ELR (cell line): ENCODE results near the gene EIF4E1B.

Experiments used
- DNase-seq: peaks from one replicate; pipeline ENCODE4 v3.0.0-alpha.2; 2015; ENCODE audit warnings: low read depth

The EIF4E1B gene

GRCh38 chr5:176664479-176664878, 34.0 kb downstream of the EIF4E1B start:
- no peak for DNase-seq

DNA sequence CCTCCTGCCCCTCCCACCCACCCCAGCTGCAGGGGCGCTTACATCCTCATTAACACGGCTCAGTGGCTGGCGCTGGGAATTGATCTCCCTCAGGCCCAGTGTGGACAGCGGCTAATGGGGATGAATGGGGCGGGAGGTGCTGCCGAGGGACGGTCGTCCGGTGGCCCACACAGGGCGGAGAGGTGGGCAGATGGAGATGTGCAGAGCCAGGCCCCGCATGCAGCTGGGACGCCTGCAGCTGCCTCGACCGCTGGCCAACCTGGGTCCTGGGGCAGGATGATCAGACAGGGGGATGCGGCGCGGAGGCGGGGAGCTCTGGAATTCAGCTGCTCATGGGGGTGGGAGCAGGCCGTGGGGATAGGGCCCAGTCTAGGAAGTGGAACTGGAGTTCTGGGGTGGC, 34.4 kb downstream of the EIF4E1B start:
- no peak for DNase-seq

DNA sequence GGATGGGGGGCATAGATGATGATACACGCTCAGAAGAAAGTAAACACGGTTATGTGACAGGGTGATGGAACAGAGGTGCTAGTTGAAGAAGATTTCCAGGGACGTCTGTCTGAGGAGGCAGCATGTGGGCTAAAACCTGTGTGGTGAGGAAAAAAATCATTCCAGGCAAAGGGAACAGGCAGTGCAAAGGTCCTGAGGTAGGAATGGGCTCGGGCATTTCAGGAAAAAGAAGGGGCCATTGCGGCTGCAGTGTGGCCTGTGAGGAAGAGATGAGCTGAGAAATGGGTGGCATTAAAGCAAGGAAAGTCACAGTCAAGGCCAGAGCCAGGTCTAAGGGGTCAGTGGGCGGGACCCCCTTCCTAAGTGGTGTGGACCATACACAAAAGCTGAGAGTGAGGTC, 35.0 kb downstream of the EIF4E1B start:
- no peak for DNase-seq

DNA sequence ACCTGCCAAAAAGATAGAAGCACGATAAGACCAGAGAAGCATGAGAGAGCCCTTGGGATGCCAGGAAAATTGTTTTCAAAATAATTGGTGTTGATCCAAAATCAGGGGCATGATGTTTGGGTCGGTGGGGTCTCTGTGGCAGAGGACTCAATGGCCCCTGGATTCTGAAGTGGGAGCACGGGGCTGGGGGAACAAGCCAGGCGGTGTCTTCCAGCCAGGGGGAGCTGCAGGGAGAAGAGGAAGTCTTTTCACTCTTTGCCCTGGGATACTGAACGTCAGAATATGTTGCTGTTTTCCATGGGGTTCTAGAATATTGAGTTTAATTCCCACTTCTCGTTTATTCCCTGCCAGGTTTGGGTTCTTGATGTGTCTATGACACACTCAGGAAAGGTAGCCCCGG, 37.2 kb downstream of the EIF4E1B start:
- no peak for DNase-seq

DNA sequence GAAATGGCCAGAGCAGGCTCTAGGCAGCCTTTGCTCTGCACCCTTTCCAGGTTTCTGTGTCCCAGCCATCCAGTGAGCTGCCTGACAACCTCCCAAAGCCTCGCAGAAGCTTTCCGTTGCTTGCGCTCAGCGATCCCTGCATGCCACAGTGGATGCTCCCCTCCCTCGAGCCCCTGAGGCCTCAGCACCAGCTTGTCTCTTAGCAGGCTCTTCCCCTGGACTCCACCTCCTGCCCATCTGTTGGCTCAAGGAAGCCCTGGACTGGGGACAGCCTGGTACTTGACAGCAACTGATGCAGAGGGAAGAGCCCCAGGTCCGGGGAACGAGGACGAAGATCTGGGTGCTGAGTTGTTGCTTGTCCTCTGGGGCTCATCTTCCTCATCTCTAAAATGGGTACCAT, 40.0 kb downstream of the EIF4E1B start:
- DNase-seq = no peak

DNA sequence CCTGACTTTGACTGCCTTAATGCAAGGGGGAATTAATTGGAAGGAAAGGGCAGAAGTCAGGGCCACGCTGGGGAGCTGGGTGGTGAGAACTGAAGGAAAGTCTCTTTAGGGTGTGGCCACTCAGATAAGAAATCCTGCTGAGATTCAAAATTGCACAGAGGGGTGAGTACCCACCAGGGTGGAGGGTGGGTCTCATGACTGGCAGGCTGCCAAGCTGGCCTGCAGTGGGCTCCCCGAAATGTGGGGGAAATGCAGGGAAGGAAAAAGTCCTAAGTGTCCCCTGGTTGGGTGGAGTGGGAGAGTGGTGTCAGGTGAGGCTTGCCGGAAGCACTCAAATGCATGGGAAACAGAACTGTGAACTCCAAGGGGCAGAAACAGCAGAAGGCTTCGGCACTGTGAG, 40.9 kb downstream of the EIF4E1B start:
- no peak for DNase-seq

DNA sequence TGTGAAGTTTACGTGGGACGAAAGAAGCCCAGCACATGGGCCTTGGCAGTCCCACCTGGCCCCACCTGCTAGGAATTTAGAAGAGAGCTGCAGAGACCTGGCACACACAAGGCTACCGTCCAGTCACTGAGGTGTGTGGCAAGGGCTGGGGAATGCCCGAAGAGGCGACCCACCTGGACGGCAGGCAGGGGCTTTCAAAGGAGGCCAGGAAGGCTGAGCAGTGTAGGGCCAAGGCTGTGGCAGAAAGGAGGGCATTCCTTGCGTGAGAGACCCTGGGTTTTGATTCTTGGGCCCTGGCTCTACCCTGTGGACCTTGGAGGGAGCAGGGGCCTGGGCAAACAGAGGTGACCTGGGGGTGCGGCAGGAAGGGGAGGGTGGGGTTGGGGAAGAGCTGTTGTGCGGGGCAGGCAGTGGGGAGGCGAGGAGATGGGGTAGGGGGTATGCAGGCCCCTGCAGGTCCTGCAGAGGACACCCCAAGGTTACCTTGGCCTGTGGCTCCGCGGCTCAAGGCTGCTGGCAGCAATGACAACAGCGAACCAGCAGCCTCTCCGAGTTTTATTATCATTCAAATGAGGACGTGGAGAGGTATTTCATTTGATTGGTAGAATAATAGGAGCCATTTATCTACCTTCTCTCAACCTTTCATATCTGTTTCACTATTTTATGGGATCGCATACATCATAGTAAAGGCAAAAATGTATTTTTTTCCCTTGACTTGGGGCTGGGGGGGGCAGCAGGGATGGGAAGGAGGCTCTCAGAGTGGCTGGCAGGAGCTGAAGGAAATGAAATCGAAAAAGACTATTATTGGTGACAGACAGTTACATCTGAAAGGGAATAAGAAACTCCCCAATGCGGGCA, 41.6 kb downstream of the EIF4E1B start:
- DNase-seq = no peak

GRCh38 chr5:176673651-176674583, 43.4 kb downstream of the EIF4E1B start:
- DNase-seq = no peak

DNA sequence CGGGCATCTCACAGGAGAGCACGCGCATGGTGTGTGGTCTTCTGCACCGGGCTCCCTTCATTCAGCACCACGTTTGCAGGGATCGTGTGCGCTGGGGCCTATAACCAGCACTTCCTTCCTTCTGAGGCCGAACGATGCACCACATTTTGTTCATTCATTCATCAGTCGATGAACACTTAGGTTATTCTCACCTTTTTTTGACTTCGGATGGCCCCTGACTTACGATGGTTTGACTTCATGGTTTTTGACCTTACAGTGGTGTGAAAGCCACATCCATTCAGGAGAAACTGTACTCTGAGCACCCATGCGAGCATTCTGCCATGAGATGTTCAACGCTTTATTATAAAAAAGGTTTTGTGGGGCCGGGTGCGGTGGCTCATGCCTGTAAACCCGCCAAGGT, 44.3 kb downstream of the EIF4E1B start:
- no peak for DNase-seq

DNA sequence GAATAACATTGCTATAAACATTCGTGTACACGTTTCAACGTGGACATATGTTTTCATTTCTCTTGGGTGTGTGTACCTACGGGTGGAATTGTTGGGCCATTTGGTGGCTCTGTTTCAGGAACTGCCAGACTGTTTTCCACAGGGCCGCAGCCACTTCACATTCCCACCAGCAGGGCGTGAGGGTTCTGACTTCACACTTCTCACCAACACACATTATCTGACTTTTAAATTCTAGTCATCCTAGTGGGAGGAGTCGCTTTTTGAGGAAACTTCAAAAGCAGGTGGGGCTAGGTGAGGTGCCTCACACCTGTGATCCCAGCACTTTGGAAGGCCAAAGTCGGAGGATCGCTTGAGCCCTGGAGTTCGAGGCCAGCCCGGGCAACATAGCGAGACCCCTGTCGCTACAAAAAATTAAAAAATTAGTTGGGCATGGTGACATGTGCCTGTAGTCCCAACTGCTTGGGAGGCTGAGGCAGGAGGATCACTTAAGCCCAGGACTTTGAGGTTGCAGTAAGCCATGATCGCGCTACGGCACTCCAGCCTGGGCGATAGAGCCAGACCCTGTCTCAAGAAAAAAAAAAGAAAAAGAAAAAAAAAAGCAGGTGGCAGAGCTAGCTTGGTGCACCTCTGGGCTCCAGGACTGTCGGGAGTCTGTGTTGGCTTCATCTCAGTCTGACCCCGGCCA, 45.3 kb downstream of the EIF4E1B start:
- peak; percentile 52 for DNase-seq

GRCh38 chr5:176676361-176676824, 45.9 kb downstream of the EIF4E1B start:
- peak; percentile 68 for DNase-seq

- no peak for DNase-seq
These were observed 46.9 kb downstream of the EIF4E1B start for GRCh38 chr5:176677209-176677939.

DNA sequence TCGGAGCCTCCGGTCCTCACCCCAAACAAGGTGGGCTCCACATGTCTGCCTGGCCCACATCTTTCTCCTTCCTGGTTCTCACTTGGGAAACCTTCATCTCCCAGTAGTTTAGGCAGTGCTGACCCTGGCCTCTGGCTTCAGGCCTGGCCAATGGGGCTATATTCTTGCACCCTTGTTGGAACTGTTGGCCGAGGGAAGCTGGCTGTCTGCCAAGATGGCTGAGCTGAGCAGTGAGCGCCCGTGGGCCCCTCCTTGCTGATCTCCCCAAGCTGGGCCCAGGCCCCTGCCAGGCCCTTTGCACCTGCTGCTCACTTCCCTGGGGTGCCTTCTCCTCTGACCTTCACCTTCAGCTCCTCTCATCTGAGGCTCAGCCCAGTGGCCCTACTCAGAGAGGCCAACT, 48.1 kb downstream of the EIF4E1B start:
- no peak for DNase-seq

DNA sequence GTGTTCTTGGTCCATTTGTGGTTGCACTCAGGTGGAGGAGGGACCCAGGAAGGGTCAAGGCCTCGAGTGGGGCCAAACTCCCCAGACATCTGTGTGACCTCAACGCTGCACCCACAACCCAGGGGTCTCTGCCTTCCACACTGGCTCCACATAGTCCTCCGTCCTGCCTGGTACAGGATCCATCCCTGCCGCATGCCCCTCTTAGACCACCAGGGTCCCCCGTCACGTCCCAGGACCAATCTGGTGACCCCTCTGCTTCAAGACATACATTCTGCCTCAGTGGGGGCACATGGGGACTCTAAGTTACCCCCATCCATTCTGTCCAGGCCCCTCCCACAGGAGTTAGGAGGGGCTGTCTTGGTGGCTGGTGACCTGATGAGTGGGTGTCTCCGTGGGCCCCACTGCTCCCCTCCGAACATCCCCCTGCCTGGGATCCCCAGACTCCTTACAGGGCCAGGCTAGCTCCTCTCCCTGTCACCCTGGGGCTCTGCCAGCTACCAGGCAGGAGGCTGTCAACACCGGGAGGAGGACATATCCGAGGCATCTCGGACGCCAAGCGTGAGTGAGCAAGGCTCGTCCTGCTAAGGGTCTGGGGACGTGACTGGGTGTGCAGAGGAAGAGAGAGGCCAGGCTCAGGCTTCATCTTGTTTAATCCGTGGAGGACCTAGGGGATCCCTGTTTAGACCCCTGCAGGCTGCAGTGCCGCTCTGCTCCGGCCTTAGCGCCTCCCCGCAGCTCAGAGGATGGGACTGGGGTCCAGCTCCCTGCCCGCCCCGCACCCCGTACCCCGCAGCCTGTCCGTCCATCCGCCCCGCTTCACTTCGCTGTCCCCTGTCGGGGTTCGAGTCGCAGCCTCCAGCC, 49.1 kb downstream of the EIF4E1B start:
- no peak for DNase-seq

DNA sequence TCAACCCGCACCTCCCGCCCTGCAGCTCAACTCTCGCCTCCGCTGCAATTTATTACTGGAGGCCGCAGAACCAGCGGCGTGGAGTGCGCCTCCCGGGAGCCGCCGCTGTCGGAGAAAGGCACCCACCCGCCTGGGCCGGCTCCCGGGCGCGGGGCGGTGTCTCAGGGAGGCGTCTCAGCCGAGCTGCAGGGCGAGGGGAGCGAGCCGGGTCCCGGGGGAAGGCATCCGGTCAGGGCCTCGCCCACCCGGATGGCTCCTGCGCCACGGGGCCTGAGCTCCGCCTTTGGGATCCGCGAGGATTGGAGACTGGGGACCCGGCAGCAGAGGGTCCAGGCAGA, 49.7 kb downstream of the EIF4E1B start:
- DNase-seq = no peak

DNA sequence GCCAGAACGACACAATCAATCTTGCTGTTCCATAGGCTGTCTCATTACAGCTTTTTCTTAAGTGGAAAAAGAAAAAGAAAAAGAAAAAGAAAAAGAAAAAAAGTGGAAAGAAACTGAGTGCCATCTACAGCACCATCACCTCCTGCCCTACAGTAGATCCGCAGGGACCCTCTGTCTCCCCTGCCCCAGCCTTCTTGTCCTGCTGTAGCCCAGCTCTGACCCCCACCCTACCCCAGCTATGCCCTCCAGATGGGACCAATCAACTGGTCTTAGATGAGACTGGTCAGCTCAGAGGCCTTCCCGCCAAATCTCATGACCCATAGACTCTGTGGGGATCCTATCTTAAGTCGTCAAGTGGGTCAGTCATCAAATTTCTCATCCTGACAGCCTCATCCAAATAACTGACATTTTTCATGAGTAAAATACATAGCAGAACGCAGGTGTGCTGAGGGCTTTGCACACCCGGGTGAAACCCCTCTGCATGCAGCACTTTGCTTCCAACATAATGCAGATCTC, 51.6 kb downstream of the EIF4E1B start:
- DNase-seq = no peak

DNA sequence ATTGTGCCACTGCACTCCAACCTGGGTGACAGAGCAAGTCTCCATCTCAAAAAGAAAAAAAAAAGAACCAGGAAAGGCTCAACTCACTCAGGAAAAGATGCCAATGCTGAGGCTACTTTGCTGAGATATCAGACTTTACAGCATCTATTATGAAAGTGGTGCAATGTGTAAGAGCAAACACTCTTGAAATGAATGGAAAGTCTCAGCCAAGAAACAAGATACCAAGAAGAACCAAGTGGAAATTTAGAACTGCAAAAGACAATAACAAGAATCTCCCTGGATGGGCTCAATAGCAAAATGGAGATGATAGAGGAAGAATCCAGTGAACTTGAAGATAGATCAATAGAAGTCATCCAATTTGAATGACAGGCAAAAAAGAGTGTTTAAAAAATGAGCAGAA, 54.5 kb downstream of the EIF4E1B start:
- DNase-seq = no peak

- DNase-seq = no peak
These were observed 56.8 kb downstream of the EIF4E1B start for GRCh38 chr5:176687247-176687646.

DNA sequence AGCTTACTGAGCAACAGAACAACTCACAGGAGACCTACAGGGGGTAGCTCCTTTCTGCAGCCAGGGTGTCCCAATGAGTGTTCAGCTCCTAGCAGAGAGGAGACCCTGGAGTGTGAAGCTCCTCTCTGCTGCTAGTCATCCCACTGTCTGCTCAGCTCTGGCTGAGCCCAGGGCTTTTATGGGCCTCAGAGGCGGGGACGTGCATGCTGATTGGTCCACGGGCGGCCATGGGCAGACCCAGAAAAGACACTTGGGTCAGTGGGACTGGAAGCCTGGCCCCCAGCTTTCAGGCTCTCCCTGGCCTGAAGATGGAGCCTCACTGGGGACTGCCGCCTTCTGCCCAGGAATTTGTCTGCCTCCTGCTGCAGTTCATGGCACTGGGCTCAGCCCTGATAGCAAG, 57.4 kb downstream of the EIF4E1B start:
- no peak for DNase-seq

GRCh38 chr5:176690911-176691310, 60.4 kb downstream of the EIF4E1B start:
- no peak for DNase-seq

- no peak for DNase-seq
These were observed 61.0 kb downstream of the EIF4E1B start for GRCh38 chr5:176691524-176691923.
